HCT116 (cell line): Measurements from ENCODE around the gene CRB1. TPM values are rescaled to one million over a fixed set of nuclear protein-coding genes. Genes with fewer than 3 reads are reported as not detected.

Experiments used
- ATAC-seq: fragments of 200-7000 bp; cut with Tn5 transposase; 2 replicates; pipeline ENCODE4 v1.9.1; 2020; ENCODE audit warnings: mild to moderate bottlenecking, moderate library complexity
- BruUV-seq: library from RNA; stranded (reverse); fragments of 400-500 nt; replicated peaks from 2 replicates; lab custom pipeline; 2021; lab: Mats Ljungman, UMichigan
- CTCF ChIA-PET: fragments of 300-600 bp; sonication (Branson Sonifier 250); formaldehyde crosslinking; loops from one replicate; lab custom pipeline; 2021; ENCODE audit warnings: antibody characterized with exemption; lab: Charles Lee
- POLR2A ChIA-PET: fragments of 300-600, 350-600 bp; sonication (Branson Sonifier 250); formaldehyde crosslinking; loops from one replicate; lab custom pipeline; 2021; ENCODE audit warnings: antibody characterized with exemption; lab: Charles Lee
- RAD21 ChIA-PET, 2 experiments: fragments of 300-600 bp; sonication (Branson Sonifier 250); formaldehyde crosslinking; loops; one replicate each; lab custom pipeline; 2023; ENCODE audit warnings: low total read pairs in 2 of 2; ENCODE audit not compliant: uncharacterized antibody in 2 of 2, unreplicated experiment in 2 of 2, low non-redundant PET in 1 of 2; lab: Charles Lee
- DNase-seq: peaks from one replicate; pipeline ENCODE4 v3.0.0-alpha.2; 2010; ENCODE audit warnings: low read depth, low spot score
- H2AFZ ChIP-seq: fragments of 200-600 bp; shearing (Covaris generic), sonication (generic); 2 replicates; pipeline ENCODE4 v1.6.1; 2017; ENCODE audit warnings: low read depth, mixed run types, mixed read lengths, antibody characterized with exemption, low read length; ENCODE audit not compliant: poor library complexity, severe bottlenecking
- H3K27ac ChIP-seq: 2 replicates; pipeline ENCODE4 v1.5.1; 2012; ENCODE audit warnings: low read depth, low read length
- H3K27me3 ChIP-seq: fragments of 200-600 bp; sonication (generic); 2 replicates; pipeline ENCODE4 v1.6.1; 2016; ENCODE audit warnings: mixed run types, low read length, mixed read lengths; ENCODE audit not compliant: insufficient read depth
- H3K36me3 ChIP-seq, 2 experiments: fragments of 200-500 bp in 1 of 2; fragments of 200-600 bp in 1 of 2; sonication (Bioruptor generic) in 1 of 2; sonication (generic) in 1 of 2; 2 replicates each; pipeline versions ENCODE4 v1.5.1 to v1.6.1; 2014 to 2016; ENCODE audit warnings: low read length in 2 of 2, inconsistent platforms in 1 of 2, mixed read lengths in 1 of 2, mixed run types in 1 of 2; ENCODE audit not compliant: insufficient read depth in 2 of 2, control insufficient read depth in 1 of 2
- H3K4me1 ChIP-seq, 2 experiments: fragments of 200-600 bp in 1 of 2; sonication (generic) in 1 of 2; 2 replicates each; pipeline versions ENCODE4 v1.5.1 to v1.6.1; 2012 to 2017; ENCODE audit warnings: low read length in 2 of 2, inconsistent platforms in 1 of 2, mild to moderate bottlenecking in 1 of 2, mixed read lengths in 1 of 2, mixed run types in 1 of 2, moderate library complexity in 1 of 2; ENCODE audit not compliant: insufficient read depth in 2 of 2, control insufficient read depth in 1 of 2
- H3K4me2 ChIP-seq: fragments of 200-600 bp; sonication (generic); 2 replicates; pipeline ENCODE4 v1.6.1; 2017; ENCODE audit warnings: mixed run types, low read length, mixed read lengths
- H3K4me3 ChIP-seq, 2 experiments: fragments of 200-600 bp in 1 of 2; sonication (generic) in 1 of 2; replicated peaks in 1 of 2; 2 replicates each; pipeline ENCODE4 v1.5.1; 2011 to 2016; ENCODE audit warnings: low read length in 2 of 2, control low read depth in 1 of 2, low read depth in 1 of 2, mild to moderate bottlenecking in 1 of 2, mixed read lengths in 1 of 2, mixed run types in 1 of 2
- H3K79me2 ChIP-seq: fragments of 200-600 bp; sonication (generic); 2 replicates; pipeline ENCODE4 v1.6.1; 2017; ENCODE audit warnings: mild to moderate bottlenecking, mixed run types, low read length, moderate library complexity, mixed read lengths; ENCODE audit not compliant: insufficient read depth
- H3K9ac ChIP-seq: fragments of 200-600 bp; sonication (generic); 2 replicates; pipeline ENCODE4 v1.6.1; 2016; ENCODE audit warnings: low read length, mixed read lengths
- H3K9me2 ChIP-seq: fragments of 200-600 bp; sonication (generic), shearing (Covaris generic); 2 replicates; pipeline ENCODE4 v1.6.1; 2017; ENCODE audit warnings: mixed run types, mild to moderate bottlenecking, moderate library complexity; ENCODE audit not compliant: insufficient read depth
- H3K9me3 ChIP-seq, 2 experiments: fragments of 200-500 bp in 1 of 2; fragments of 200-600 bp in 1 of 2; sonication (Bioruptor generic) in 1 of 2; sonication (generic) in 1 of 2; 2 replicates each; pipeline ENCODE4 v1.6.1; 2014 to 2017; ENCODE audit warnings: low read length in 2 of 2, mixed read lengths in 2 of 2, inconsistent platforms in 1 of 2, low read depth in 1 of 2, mild to moderate bottlenecking in 1 of 2, mixed run types in 1 of 2, moderate library complexity in 1 of 2; ENCODE audit not compliant: control insufficient read depth in 1 of 2, insufficient read depth in 1 of 2
- H4K20me1 ChIP-seq: fragments of 200-600 bp; sonication (generic), shearing (Covaris generic); 2 replicates; pipeline ENCODE4 v1.6.1; 2017; ENCODE audit warnings: mixed run types, mild to moderate bottlenecking, moderate library complexity; ENCODE audit not compliant: insufficient read depth
- CBX3 ChIP-seq: IDR thresholded peaks from 2 replicates; pipeline ENCODE4 v1.6.1; 2012; ENCODE audit warnings: low read depth
- CEBPB ChIP-seq: IDR thresholded peaks from 2 replicates; pipeline ENCODE4 v1.6.1; 2012; ENCODE audit warnings: low read depth
- EGR1 ChIP-seq: IDR thresholded peaks from 2 replicates; pipeline ENCODE4 v1.6.1; 2012; ENCODE audit warnings: low read depth
- ELF1 ChIP-seq: IDR thresholded peaks from 2 replicates; pipeline ENCODE4 v1.6.1; 2012; ENCODE audit warnings: low read depth, borderline replicate concordance
- EZH2 ChIP-seq: fragments of 200-600 bp; sonication (generic); IDR thresholded peaks from 2 replicates; pipeline ENCODE4 v1.6.1; 2017; ENCODE audit warnings: antibody characterized with exemption, mixed run types
- EZH2phosphoT487 ChIP-seq: fragments of 200-600 bp; IDR thresholded peaks from 2 replicates; pipeline ENCODE4 v1.6.1; 2018; ENCODE audit warnings: antibody characterized with exemption, borderline replicate concordance
- RAD21 ChIP-seq: IDR thresholded peaks from 2 replicates; pipeline ENCODE4 v1.6.1; 2012; ENCODE audit warnings: low read depth, mild to moderate bottlenecking
- SIN3A ChIP-seq: IDR thresholded peaks from 2 replicates; pipeline ENCODE4 v1.6.1; 2012; ENCODE audit warnings: low read depth
- SRF ChIP-seq: IDR thresholded peaks from 2 replicates; pipeline ENCODE4 v1.6.1; 2012; ENCODE audit warnings: low read depth
- intact Hi-C: fragments of 100-400 bp; cut with micrococcal nuclease; formaldehyde crosslinking; loops from 2 replicates; pipeline ENCODE4 v1.10.0; 2022
- total RNA-seq: library from RNA; stranded (reverse); gene quantifications from one replicate; pipeline ENCODE4 v1.2.1, GENCODE V29; 2021; ENCODE audit not compliant: unreplicated experiment
- TF ChIP-seq, protein P1 (sequence below): IDR thresholded peaks from 2 replicates; pipeline ENCODE4 v1.6.1; 2011; ENCODE audit warnings: mild to moderate bottlenecking, low read length, moderate library complexity; ENCODE audit not compliant: insufficient replicate concordance; ENCODE audit errors: extremely low read depth
- TF ChIP-seq, protein P2 (sequence below): IDR thresholded peaks from 2 replicates; pipeline ENCODE4 v1.6.1; 2012

The CRB1 gene
- total RNA-seq, 1 experiment from 2014 or later = 0.07 TPM

DNA sequence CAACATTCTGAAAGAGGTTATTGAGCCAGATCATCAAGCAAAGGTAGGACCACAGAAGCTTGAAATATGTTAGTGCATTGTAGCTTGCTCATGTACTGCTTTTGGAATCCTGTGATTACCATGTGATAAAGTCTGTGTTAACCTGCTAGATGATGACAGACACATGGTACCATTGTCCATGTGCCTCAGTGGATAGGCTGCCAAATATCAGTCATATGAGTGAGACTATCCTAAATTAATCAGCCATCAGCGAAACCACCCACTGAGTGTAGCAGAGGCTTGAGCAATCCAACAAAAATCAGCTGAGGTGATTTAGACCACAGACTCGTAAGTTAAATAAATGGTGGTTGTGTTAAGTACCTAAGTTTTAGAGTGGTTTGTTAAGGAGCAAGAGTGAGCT lies 32.7 kb upstream of the CRB1 start:
- DNase-seq (no peak), ATAC-seq (no peak)
- Histone ChIP-seq H3K4me3 (no peak overlapping the region), H3K27ac (no peak overlapping the region), H3K4me1 (no peaks in the 10 kb centered on the region), H2AFZ (no peak overlapping the region), H3K27me3 (no peaks in the 10 kb centered on the region), H3K4me2 (no peak overlapping the region), H3K9me3 (no peaks in the 10 kb centered on the region), H4K20me1 (no peaks in the 10 kb centered on the region), H3K9ac (no peak overlapping the region), H3K9me2 (no peaks in the 10 kb centered on the region), H3K36me3 (no peaks in the 10 kb centered on the region), H3K79me2 (no peaks in the 10 kb centered on the region)
- ChIA-PET POLR2A (no interaction called here), CTCF (no interaction called here), RAD21 (no interaction called here)
- TF ChIP-seq RAD21 (no peak), CBX3 (no peak)
- intact Hi-C loops = no loop called here
- BruUV-seq = no TSS peak

DNA sequence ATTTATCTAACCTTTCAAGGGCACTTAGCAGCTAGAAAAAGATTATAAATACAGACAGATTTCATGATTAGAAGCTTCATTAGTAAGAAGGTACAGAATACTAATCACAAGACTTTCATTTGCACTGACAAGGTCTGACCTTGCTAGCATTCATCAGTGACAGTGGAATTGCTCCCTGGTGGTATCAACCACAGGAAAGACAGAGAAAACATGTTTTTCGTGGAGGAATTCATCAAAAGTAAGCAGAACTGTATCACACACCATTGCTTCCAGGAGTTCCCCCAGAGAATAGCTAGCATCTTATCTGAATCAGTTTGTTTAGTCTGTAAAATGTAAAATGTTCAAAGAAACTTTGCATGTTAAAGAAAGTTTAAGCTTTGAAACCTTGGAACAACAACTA lies 20.6 kb upstream of the CRB1 start:
- Histone ChIP-seq H3K27me3 (no peaks in the 10 kb centered on the region), H3K36me3 (no peaks in the 10 kb centered on the region), H3K9me2 (no peaks in the 10 kb centered on the region), H3K9ac (no peak overlapping the region), H3K27ac (no peak overlapping the region), H3K9me3 (no peaks in the 10 kb centered on the region), H3K4me3 (no peak overlapping the region), H4K20me1 (no peaks in the 10 kb centered on the region), H3K4me2 (no peak overlapping the region), H3K4me1 (no peaks in the 10 kb centered on the region), H3K79me2 (no peaks in the 10 kb centered on the region), H2AFZ (no peak overlapping the region)
- BruUV-seq = no TSS peak
- ChIA-PET CTCF (no interaction called here), RAD21 (no interaction called here), POLR2A (no interaction called here)
- TF ChIP-seq, protein P1, sequence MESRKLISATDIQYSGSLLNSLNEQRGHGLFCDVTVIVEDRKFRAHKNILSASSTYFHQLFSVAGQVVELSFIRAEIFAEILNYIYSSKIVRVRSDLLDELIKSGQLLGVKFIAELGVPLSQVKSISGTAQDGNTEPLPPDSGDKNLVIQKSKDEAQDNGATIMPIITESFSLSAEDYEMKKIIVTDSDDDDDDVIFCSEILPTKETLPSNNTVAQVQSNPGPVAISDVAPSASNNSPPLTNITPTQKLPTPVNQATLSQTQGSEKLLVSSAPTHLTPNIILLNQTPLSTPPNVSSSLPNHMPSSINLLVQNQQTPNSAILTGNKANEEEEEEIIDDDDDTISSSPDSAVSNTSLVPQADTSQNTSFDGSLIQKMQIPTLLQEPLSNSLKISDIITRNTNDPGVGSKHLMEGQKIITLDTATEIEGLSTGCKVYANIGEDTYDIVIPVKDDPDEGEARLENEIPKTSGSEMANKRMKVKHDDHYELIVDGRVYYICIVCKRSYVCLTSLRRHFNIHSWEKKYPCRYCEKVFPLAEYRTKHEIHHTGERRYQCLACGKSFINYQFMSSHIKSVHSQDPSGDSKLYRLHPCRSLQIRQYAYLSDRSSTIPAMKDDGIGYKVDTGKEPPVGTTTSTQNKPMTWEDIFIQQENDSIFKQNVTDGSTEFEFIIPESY = no peak
- TF ChIP-seq, protein P2, sequence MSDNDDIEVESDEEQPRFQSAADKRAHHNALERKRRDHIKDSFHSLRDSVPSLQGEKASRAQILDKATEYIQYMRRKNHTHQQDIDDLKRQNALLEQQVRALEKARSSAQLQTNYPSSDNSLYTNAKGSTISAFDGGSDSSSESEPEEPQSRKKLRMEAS = no peak
- TF ChIP-seq SRF (no peak), EGR1 (no peak), SIN3A (no peak), EZH2phosphoT487 (no peak), ELF1 (no peak), CEBPB (no peak), EZH2 (no peak)
- intact Hi-C loops = no loop called here
- DNase-seq (no peak), ATAC-seq (no peak)
